ENCODE measurements around the gene NODAL.
A peak's percentile ranks its signal among the peaks of the same experiment; 100 is the strongest.
"Not testable (repeated sequence)": the region's sequence is repeated elsewhere in the genome, so short reads cannot be mapped to it uniquely, and the experiment has no call there.

The NODAL gene

GRCh38 chr10:70441161-70441894, at the start of gene NODAL:
Gene NODAL (minus strand): TSS chr10:70441681. CDS start chr10:70441667, 14 bp downstream.
- no peak for DNase-seq

- DNase-seq, result no peak
Measured at GRCh38 chr10:70490142-70490541, 48.7 kb upstream of the NODAL start.

GRCh38 chr10:70487824-70488223, 46.3 kb upstream of the NODAL start:
- DNase-seq, result no peak

GRCh38 chr10:70483872-70484271, 42.4 kb upstream of the NODAL start:
- DNase-seq, result not testable (repeated sequence)

- no peak for DNase-seq
Measured at GRCh38 chr10:70482982-70483760, 41.7 kb upstream of the NODAL start.

- DNase-seq, result no peak
Measured at GRCh38 chr10:70481831-70482530, 40.5 kb upstream of the NODAL start.

GRCh38 chr10:70481105-70481504, 39.6 kb upstream of the NODAL start:
- DNase-seq, result no peak

DNA sequence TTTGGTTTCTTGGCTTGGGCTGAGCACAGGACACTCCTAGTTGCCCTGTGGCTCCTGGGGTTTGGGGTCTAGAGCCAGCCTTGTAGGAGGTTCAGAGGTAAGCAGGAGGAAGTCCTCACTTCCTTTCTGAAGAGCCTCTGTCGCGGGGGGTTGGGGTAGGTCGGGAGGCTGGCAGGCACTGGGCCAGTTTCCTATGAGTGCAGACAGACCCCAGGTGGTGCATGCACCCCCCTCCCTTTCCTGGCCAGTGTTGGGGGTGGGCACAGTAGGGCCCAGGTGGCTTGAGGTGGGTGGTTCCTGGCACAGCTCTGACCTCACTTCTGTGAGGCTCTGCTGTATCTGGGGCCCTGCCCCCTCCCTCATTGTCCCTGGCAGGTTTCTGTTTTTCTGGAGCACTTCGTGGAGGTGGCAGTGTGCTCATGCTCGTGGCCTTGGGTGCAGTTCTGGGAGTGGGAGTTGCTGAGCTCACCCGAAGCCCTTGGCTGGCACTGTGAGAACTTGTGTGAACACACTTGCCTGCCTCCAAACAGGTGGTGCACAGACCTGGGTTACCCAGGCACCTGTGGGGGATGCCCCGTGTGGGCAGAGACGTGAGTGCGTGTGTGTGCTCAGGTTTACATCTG, 38.9 kb upstream of the NODAL start:
- DNase-seq, result no peak

DNA sequence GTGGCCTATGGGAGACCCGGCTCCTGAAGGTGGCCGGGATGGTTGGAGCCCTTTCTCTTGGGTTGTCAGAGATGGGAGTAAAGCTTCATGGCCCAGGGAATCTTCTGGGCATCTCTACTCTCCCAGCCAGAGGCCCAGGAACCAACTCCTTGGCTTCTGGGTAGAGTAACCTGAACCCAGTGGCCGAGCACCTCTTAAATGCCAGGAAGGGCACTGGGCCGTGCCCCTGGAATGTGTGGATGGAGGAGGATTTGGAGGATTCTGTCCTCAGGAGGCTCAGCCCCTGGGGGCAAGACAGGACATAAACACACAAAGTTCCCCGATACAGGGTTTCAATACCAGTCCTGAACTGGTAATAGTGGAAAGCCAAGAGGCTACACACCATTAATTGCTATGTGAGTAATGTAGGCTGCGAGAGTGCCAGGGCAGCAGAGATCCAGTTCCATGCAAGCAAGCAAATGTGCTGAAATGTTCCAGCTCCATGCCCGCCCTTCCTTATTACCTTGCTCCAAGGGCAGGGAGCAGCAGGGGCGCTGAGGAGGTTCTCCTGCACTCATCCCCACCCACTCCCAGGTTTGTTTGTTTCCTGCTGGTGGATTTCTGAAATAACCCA, 38.3 kb upstream of the NODAL start:
- DNase-seq, result no peak

DNA sequence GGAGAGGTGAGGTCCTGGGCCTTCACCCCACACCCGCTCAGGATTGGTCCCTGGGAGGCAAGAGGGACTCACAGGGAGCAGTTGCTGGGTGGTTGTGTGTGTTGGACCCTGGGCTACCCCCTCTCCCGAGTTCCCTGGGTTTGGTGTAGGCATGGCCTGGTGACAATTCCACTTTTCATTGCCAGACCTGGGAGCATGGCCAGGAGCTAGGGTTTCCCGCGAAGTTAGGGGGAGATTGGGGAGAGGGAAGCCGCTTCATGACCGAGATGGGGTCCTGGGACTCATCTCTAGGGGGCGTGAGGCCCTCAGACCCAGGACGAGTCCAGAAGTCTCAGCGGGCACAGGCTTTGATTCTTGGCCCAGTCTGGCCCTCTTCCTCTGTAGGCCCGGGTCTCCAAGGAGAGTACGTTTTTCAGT, 37.7 kb upstream of the NODAL start:
- no peak for DNase-seq

GRCh38 chr10:70478191-70479164, 37.0 kb upstream of the NODAL start, which contains the start of gene PALD1:
Gene PALD1 (plus strand): TSS chr10:70478767. CDS start chr10:70525952, 47,185 bp downstream.
- no peak for DNase-seq

GRCh38 chr10:70477661-70478162, 36.2 kb upstream of the NODAL start:
- no peak for DNase-seq

- DNase-seq, result no peak
Measured at GRCh38 chr10:70476249-70477035, 35.0 kb upstream of the NODAL start.

DNA sequence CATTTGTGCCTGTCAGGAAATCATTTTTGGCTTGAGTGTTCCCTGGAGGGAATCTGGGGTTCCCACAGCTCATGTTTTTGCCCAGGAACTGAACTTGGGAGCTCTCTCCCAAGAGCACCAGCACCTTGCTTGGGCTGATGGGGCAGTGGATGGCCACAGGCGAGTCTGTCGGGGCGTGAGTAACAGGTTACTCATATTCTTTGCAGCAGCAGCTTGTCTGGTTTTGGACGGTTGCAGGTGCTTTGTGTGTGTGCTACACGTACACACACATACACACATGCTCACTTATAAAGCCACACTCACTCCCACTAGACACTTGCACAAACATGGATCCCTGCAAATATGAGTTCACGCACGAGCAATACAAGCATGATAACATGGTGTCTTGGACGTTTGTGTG, 34.2 kb upstream of the NODAL start:
- DNase-seq, result peak; percentile 32

GRCh38 chr10:70474780-70475179, 33.3 kb upstream of the NODAL start:
- DNase-seq, result no peak

DNA sequence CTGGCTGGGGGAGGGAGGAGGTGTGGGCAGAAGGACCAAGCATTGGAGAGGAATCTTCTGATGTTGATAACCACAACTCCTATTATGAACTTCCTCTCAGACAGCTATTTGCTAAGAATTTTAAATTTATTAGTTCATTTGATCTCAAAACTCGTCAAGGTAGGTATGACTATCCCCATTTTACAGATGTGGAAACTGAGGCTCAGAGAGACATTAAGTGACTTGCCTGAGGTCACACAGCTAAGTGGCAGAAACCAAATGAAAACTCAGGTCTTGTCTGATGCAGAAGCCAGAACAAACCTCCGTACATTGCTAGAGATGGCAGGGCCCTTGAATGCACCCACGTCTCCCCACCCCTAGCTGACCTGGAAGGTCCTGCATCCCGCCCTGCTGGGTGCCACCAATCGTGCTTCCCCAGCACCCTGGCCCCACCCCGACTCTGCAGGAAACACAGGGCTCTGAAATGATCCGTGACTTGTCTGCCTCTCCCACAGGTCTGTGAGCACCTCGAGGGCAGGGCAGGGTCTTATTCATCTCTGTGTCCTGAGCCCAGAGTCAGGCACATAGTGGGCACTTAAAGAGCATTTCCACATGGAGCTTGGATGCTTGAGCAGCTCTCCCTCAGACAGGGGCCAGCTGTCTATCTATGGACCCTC, 31.4 kb upstream of the NODAL start:
- DNase-seq, result no peak

DNA sequence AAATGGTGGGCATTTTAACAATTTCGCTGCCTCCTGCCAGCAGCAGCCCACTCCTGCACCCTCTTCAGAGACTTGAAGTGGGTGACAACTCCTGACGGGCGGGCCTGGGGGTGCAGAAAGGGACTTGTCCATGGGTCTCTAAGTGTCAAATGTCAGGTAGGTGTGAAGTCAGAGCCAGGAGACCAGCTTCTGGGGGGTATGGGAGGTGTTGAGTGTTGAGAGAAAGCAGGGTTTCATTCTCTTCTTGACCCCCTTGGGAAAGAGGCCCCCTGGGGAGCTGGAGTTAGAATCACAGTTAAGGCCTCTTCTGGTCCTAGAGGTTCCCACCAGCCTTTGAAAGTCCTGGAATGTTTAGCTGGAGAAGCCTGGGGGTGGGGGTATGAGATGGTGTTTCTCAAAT, 25.5 kb upstream of the NODAL start:
- no peak for DNase-seq

GRCh38 chr10:70465832-70466231, 24.4 kb upstream of the NODAL start:
- DNase-seq, result no peak

GRCh38 chr10:70465278-70465677, 23.8 kb upstream of the NODAL start:
- DNase-seq, result no peak

All from HCEC 1CT (cell line).